Measurements from ENCODE around the gene DSC1. TPM values are rescaled to one million over a fixed set of nuclear protein-coding genes. Genes with fewer than 3 reads are reported as not detected.

DSC1 gene
- total and polyA plus RNA-seq, 10 of the 15 experiments (the other 5 are each of a cell fraction or from before 2014, with no cell fraction given), result 0.24 to 0.84 (median 0.44) TPM; not detected in 1

DNA sequence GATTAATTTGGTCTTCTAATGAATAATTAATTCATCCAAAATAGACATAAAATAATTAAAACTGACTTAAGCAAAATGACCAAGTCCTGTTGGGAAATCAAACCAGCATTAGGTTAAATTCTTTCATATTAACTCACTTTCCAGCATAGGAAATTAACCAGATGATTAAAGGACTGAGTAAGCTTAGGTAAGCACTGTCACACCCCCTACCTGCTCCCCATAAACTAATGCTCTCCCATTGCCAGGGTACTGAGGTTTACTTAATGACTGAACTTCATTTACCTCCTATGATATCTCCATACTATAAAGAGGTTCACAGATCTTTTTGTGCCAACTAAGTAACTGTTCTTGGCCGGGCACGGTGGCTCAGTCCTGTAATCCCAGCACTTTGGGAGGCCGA is 74.1 kb downstream of the DSC1 start:
- no peak overlapping the region for H3K4me3 ChIP-seq

More for the DNA sequence above, 74.1 kb downstream of the DSC1 start:
- ATAC-seq (no peak), DNase-seq (ENCODE audit: low read depth, low spot score) (no peak), FAIRE-seq (no peak)
- ChIA-PET SMC1A (ENCODE audit: uncharacterized antibody, unreplicated experiment) (no interaction called here), RAD21 (ENCODE audit: unreplicated experiment) (no interaction called here), POLR2A (no interaction called here), CTCF (no interaction called here)
- no peak overlapping the region for H2AFZ ChIP-seq (ENCODE audit: control insufficient read depth, low read depth, low read length)
- 29% methylated on average over 3 of the region's 3 CpGs for WGBS (ENCODE audit: insufficient coverage, insufficient replicate concordance, low lambda C conversion rate, missing lambda C conversion rate)
- no peak for TF ChIP-seq CUX1 (IDR thresholded peaks at IDR 0.05; ENCODE audit: insufficient replicate concordance, low read depth, low read length)
- TF ChIP-seq NR2C2 (IDR thresholded peaks at IDR 0.05; ENCODE audit: borderline replicate concordance, control insufficient read depth, insufficient read length, low read depth), result no peak
- TF ChIP-seq RUNX3 (IDR thresholded peaks at IDR 0.05; ENCODE audit: low read length), result no peak
- no peak for TF ChIP-seq NFYB (IDR thresholded peaks at IDR 0.05; ENCODE audit: insufficient read depth, low read depth, low read length)
- TF ChIP-seq RAD51 (IDR thresholded peaks at IDR 0.05), result no peak
- TF ChIP-seq TAF1 (IDR thresholded peaks at IDR 0.05; ENCODE audit: borderline replicate concordance, low read depth, low read length), result no peak
- no peak for TF ChIP-seq ZNF24 (IDR thresholded peaks at IDR 0.05)
- TF ChIP-seq EP300 (IDR thresholded peaks at IDR 0.05; ENCODE audit: borderline replicate concordance in 1 of 2, control insufficient read depth in 1 of 2, low read depth in 2 of 2, low read length in 2 of 2), result no peak
- no peak for TF ChIP-seq POLR2A (IDR thresholded peaks at IDR 0.05; ENCODE audit: low read depth, low read length)
- TF ChIP-seq ZZZ3 (IDR thresholded peaks at IDR 0.05; ENCODE audit: control insufficient read depth, insufficient read length, low read depth), result no peak
- TF ChIP-seq FOS (IDR thresholded peaks at IDR 0.05; ENCODE audit: borderline replicate concordance, extremely low read depth, insufficient read length), result no peak
- no peak overlapping the region for H3K4me2 ChIP-seq (ENCODE audit: control insufficient read depth, insufficient read depth)
- H3K27me3 ChIP-seq (replicated peaks in 1 of 2; ENCODE audit: control insufficient read depth in 2 of 2, insufficient read depth in 2 of 2, low read length in 1 of 2), result no peaks in the 10 kb centered on the region
- H3K9ac ChIP-seq (ENCODE audit: control insufficient read depth, insufficient read depth, low read length), result no peak overlapping the region
- H3K4me1 ChIP-seq (ENCODE audit: control insufficient read depth, insufficient read depth, low read length), result no peaks in the 10 kb centered on the region
- no peaks in the 10 kb centered on the region for H4K20me1 ChIP-seq (ENCODE audit: control insufficient read depth, insufficient read depth)
- H3K9me3 ChIP-seq (replicated peaks; ENCODE audit: control insufficient read depth, insufficient read depth, low read length), result no peaks in the 10 kb centered on the region
- H3K36me3 ChIP-seq (ENCODE audit: control insufficient read depth in 2 of 2, insufficient read depth in 2 of 2, low read length in 1 of 2), result no peaks in the 10 kb centered on the region
- in situ Hi-C loops (cut with MboI), result no loop called here
- no TSS peak for BruUV-seq (replicated peaks)
- intact Hi-C loops (cut with micrococcal nuclease; ENCODE audit: unreplicated experiment), result no loop called here
- H3K79me2 ChIP-seq (ENCODE audit: control insufficient read depth, insufficient read depth, low read length), result no peaks in the 10 kb centered on the region
- H3K27ac ChIP-seq (ENCODE audit: control insufficient read depth, insufficient read depth), result no peak overlapping the region
